PFSK-1 (cell line): Measurements from ENCODE around the gene RGS3.

Experiments
- FOXP2 ChIP-seq: optimal IDR thresholded peaks from 2 replicates; pipeline ENCODE3; 2011; ENCODE audit warnings: borderline replicate concordance, control low read depth, inconsistent platforms; ENCODE audit not compliant: insufficient read depth; ENCODE audit errors: extremely low read length, extremely low read depth
- POLR2AphosphoS5 ChIP-seq: IDR thresholded peaks from 2 replicates; pipeline ENCODE4 v1.6.1; 2012; ENCODE audit warnings: low read depth, mild to moderate bottlenecking, control low read depth, low read length, moderate library complexity
- SIN3A ChIP-seq: IDR thresholded peaks from 2 replicates; pipeline ENCODE4 v1.6.1; 2012; ENCODE audit warnings: mild to moderate bottlenecking, low read length, moderate library complexity, borderline replicate concordance; ENCODE audit not compliant: insufficient read depth
- TAF1 ChIP-seq: IDR thresholded peaks from 2 replicates; pipeline ENCODE4 v1.6.1; 2012; ENCODE audit warnings: low read length, control low read depth, borderline replicate concordance; ENCODE audit not compliant: insufficient read depth
- TF ChIP-seq, protein P1 (sequence below), 2 experiments: IDR thresholded peaks; 2 replicates each; pipeline versions ENCODE4 v1.6.1 to v1.8.0; 2011 to 2012; ENCODE audit warnings: low read depth in 2 of 2, low read length in 2 of 2, control low read depth in 1 of 2, inconsistent platforms in 1 of 2, mild to moderate bottlenecking in 1 of 2, moderate library complexity in 1 of 2; ENCODE audit not compliant: insufficient read depth in 1 of 2

The RGS3 gene

DNA sequence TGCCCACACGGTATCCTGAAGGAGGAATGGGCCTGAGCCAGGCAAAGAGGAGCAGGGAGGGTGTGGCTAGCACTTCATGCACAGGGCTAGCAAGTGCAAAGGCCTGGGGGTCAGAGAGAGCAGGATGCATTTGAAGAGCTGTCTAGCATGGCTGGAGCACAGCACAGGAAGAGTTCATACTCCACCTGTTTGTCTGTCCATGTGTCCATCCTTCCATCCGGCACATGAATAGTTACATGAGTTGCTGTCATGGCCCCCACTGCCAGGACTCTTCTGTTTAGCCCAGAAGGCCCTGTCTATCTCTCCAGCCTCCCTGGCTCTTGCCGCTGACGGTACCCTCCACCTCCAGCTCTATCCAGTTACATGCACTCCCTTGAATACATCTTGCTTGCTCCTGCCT is 17.1 kb downstream of the RGS3 start:
- no peak for TF ChIP-seq FOXP2
- TF ChIP-seq, protein P1, sequence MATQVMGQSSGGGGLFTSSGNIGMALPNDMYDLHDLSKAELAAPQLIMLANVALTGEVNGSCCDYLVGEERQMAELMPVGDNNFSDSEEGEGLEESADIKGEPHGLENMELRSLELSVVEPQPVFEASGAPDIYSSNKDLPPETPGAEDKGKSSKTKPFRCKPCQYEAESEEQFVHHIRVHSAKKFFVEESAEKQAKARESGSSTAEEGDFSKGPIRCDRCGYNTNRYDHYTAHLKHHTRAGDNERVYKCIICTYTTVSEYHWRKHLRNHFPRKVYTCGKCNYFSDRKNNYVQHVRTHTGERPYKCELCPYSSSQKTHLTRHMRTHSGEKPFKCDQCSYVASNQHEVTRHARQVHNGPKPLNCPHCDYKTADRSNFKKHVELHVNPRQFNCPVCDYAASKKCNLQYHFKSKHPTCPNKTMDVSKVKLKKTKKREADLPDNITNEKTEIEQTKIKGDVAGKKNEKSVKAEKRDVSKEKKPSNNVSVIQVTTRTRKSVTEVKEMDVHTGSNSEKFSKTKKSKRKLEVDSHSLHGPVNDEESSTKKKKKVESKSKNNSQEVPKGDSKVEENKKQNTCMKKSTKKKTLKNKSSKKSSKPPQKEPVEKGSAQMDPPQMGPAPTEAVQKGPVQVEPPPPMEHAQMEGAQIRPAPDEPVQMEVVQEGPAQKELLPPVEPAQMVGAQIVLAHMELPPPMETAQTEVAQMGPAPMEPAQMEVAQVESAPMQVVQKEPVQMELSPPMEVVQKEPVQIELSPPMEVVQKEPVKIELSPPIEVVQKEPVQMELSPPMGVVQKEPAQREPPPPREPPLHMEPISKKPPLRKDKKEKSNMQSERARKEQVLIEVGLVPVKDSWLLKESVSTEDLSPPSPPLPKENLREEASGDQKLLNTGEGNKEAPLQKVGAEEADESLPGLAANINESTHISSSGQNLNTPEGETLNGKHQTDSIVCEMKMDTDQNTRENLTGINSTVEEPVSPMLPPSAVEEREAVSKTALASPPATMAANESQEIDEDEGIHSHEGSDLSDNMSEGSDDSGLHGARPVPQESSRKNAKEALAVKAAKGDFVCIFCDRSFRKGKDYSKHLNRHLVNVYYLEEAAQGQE (IDR thresholded peaks at IDR 0.05; ENCODE audit: insufficient read depth in 1 of 2, low read depth in 2 of 2, low read length in 2 of 2): no peak
- TF ChIP-seq POLR2AphosphoS5: no peak
- no peak for TF ChIP-seq TAF1
- no peak for TF ChIP-seq SIN3A

DNA sequence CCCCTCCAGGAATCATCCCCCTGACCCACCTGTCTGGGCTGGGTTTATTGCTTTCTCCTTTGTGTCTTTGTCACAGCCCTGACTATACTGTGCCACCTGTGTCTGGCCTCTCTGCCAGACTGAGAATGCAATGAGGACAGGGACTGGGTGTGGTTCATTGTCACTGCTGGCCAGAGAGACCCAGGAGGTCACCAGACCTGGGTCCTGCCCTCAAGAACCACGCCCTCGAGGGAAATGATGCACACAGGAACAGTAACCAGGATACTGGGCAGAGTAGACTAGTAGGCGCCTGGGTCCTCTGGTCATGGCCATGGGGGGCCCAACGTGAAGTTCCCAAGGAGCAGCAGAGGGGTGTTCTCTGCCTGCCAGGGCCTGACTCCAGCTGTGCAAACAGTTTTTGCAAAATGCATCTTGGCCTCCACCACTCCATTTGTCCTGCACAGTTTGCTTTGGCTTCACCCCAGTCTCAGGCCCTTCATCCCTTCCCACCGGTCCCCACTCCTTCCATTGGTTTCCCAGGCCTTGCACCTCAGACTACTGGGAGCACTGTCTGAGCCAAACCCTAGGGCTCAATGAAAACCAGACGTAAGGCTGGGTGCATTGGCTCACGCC is 17.8 kb downstream of the RGS3 start:
- TF ChIP-seq FOXP2: no peak
- TF ChIP-seq SIN3A: no peak
- TF ChIP-seq, protein P1 (IDR thresholded peaks at IDR 0.05; ENCODE audit: insufficient read depth in 1 of 2, low read depth in 2 of 2, low read length in 2 of 2): no peak
- no peak for TF ChIP-seq POLR2AphosphoS5
- TF ChIP-seq TAF1: no peak

DNA sequence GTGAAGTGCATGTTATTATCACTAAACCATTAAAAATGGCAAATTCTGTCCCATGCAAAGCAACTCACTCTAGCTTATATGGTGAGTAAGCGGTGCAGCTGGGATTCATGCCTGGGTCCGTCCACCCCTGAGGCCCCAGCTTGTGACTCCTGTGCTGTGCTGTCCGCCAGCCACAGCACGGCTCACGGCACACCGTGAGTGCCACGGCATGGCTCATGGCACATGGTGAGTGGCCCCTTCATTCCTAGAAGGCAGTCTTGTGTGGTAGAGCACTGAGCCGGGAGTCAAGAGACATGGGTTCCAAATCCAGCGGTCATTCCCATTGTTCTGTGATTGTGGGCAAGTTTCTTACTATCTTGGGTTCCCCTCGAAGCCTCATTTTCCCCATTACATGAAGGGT is 18.8 kb downstream of the RGS3 start:
- TF ChIP-seq FOXP2 (no peak), POLR2AphosphoS5 (no peak), SIN3A (no peak), TAF1 (no peak)
- TF ChIP-seq, protein P1 (IDR thresholded peaks at IDR 0.05; ENCODE audit: insufficient read depth in 1 of 2, low read depth in 2 of 2, low read length in 2 of 2): no peak

DNA sequence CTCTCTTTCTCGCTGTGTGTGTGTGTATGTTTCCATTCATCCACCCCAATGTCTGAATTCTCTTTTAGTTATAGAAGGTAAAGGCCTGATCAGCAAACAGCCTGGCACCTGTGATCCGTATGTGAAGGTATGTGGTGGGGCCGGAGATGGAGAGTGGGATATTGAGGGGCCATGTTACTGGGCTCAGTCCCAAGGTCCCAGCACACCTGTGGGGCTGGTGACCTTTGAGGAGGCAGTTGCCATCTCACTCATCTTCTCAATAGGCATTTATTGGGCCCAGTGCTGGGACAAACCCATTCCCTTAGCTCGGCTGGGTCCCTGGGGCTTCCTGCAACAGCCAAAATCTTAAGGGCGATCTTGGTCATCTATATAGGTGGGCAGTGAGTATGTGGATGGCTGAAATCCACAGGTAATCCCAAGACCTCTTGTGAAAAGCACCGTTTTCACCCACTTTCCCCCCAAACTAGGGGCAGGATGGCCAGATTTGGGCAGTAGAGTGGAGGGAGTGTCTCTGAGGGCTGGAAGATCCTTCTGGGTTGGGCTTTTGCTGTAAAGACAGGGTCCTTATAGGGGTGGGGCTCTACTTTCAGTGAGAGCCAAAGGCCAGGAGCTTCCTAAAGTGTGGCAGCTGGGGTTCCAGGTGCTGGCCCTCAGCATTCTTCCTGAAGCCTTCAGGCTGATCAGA is 19.6 kb downstream of the RGS3 start:
- TF ChIP-seq SIN3A (no peak), FOXP2 (no peak), POLR2AphosphoS5 (no peak), TAF1 (no peak)
- TF ChIP-seq, protein P1 (IDR thresholded peaks at IDR 0.05; ENCODE audit: insufficient read depth in 1 of 2, low read depth in 2 of 2, low read length in 2 of 2): no peak
